Hippocampal formation (tissue), 2 donors: ENCODE data around the gene PPP1R1B.

Experiments
- DNase-seq, 2 donors: peaks; one replicate each; lab custom pipeline; 2025; lab: John Stamatoyannopoulos, UW

Gene PPP1R1B

GRCh38 chr17:39633570-39634183, 6.9 kb downstream of the PPP1R1B start:
- no peak for DNase-seq

- peak; percentile 20 to 71 for DNase-seq
These were observed 7.7 kb downstream of the PPP1R1B start for GRCh38 chr17:39634384-39634871.

- DNase-seq = no peak
These were observed 8.9 kb downstream of the PPP1R1B start for GRCh38 chr17:39635614-39636176.

- no peak for DNase-seq
These were observed 9.8 kb downstream of the PPP1R1B start for GRCh38 chr17:39636587-39636926.

GRCh38 chr17:39636927-39637736, 10.4 kb downstream of the PPP1R1B start, which contains the start of gene STARD3:
TSS of gene STARD3 (plus strand) at chr17:39637144. CDS start at chr17:39653532, 16,388 bp downstream.
- peak; percentile 79 to 86 for DNase-seq

- no peak for DNase-seq
These were observed 11.6 kb downstream of the PPP1R1B start for GRCh38 chr17:39638317-39638716.

- DNase-seq = no peak
These were observed 12.3 kb downstream of the PPP1R1B start for GRCh38 chr17:39639043-39639442.

- DNase-seq = no peak
These were observed 13.1 kb downstream of the PPP1R1B start for GRCh38 chr17:39639566-39640458.

- no peak for DNase-seq
These were observed 13.9 kb downstream of the PPP1R1B start for GRCh38 chr17:39640591-39641031.

GRCh38 chr17:39641097-39641496, 14.3 kb downstream of the PPP1R1B start:
- no peak for DNase-seq

GRCh38 chr17:39641883-39642282, 15.1 kb downstream of the PPP1R1B start:
- DNase-seq = no peak

GRCh38 chr17:39642291-39643074, 15.7 kb downstream of the PPP1R1B start:
- no peak for DNase-seq

GRCh38 chr17:39643271-39643670, 16.5 kb downstream of the PPP1R1B start:
- DNase-seq = no peak

- DNase-seq = no peak
These were observed 20.5 kb downstream of the PPP1R1B start for GRCh38 chr17:39647256-39647655.

- no peak for DNase-seq
These were observed 22.0 kb downstream of the PPP1R1B start for GRCh38 chr17:39648616-39649366.

- no peak for DNase-seq
These were observed 23.4 kb downstream of the PPP1R1B start for GRCh38 chr17:39650121-39650579.

- no peak for DNase-seq
These were observed 25.3 kb downstream of the PPP1R1B start for GRCh38 chr17:39651923-39652586.

- DNase-seq = peak; percentile 60 to 79
These were observed 26.0 kb downstream of the PPP1R1B start for GRCh38 chr17:39652587-39653315.

GRCh38 chr17:39653316-39653661, 26.5 kb downstream of the PPP1R1B start:
- DNase-seq = no peak
